Uterus (tissue), 4 donors: ENCODE data around the gene RNF214. TPM values are rescaled to one million over a fixed set of nuclear protein-coding genes. Genes with fewer than 3 reads are reported as not detected.

Experiments used
- DNase-seq, 2 donors: peaks; one replicate each; pipeline ENCODE4 v3.0.0-alpha.2; 2019 to 2020
- H3K27ac ChIP-seq, 2 donors: fragments of 200-600 bp; sonication (generic); 1 replicate in 1 of 2; 2 replicates in 1 of 2; pipeline ENCODE4 v1.5.1; 2016 to 2018
- H3K27me3 ChIP-seq, 2 donors: fragments of 200-600 bp; sonication (generic); one replicate each; pipeline ENCODE4 v1.5.1; 2018 to 2019; ENCODE audit warnings: control low read depth in 1 of 2
- H3K36me3 ChIP-seq, 2 donors: fragments of 200-600 bp; sonication (generic); one replicate each; pipeline ENCODE4 v1.5.1; 2019; ENCODE audit warnings: control low read depth in 1 of 2
- H3K4me1 ChIP-seq, 2 donors: fragments of 200-600 bp; sonication (generic); one replicate each; pipeline ENCODE4 v1.5.1; 2018 to 2019; ENCODE audit warnings: control low read depth in 1 of 2
- H3K4me3 ChIP-seq, 2 donors: fragments of 200-600 bp; sonication (generic); 1 replicate in 1 of 2; 2 replicates in 1 of 2; pipeline ENCODE4 v1.5.1; 2018 to 2019; ENCODE audit warnings: mild to moderate bottlenecking in 1 of 2
- H3K9me3 ChIP-seq, 2 donors: fragments of 200-600 bp; sonication (generic); one replicate each; pipeline ENCODE4 v1.5.1; 2019; ENCODE audit warnings: control low read depth in 1 of 2
- CTCF ChIP-seq, 4 experiments: fragments of 200-600 bp in 2 of 4; fragments of 450-650 bp in 2 of 4; sonication (generic) in 2 of 4; IDR thresholded peaks; one replicate each; pipeline ENCODE4 v1.5.1; 2016 to 2019; ENCODE audit warnings: antibody characterized with exemption in 4 of 4, mild to moderate bottlenecking in 2 of 4, moderate library complexity in 1 of 4
- POLR2A ChIP-seq, 2 donors: fragments of 450-650 bp; IDR thresholded peaks; one replicate each; pipeline ENCODE4 v1.6.1; 2016; ENCODE audit warnings: antibody characterized with exemption in 2 of 2, mild to moderate bottlenecking in 1 of 2, moderate library complexity in 1 of 2
- intact Hi-C: fragments of 100-400 bp; cut with DNase I; formaldehyde crosslinking; loops from one replicate; pipeline ENCODE4 v1.15.1; 2023; ENCODE audit warnings: low total_unique reads
- total RNA-seq, 4 donors: library from RNA; depleted of rRNA in 3 of 4; stranded (reverse); fragments of >200 nt in 3 of 4; gene quantifications; one replicate each; pipeline versions ENCODE4 v1.1.0 to v1.2.4, GENCODE V29; 2014 to 2023
- donor health status: DM: yes; HTN: yes; CAD: no.

Gene RNF214
- total RNA-seq, 4 donors from 2014 or later = 4.4 to 38.6 (median 11.4) TPM

- Histone ChIP-seq H3K9me3 (no peaks in the 10 kb centered on the region), H3K36me3 (no peaks in the 10 kb centered on the region), H3K27me3 (no peaks in the 10 kb centered on the region), H3K4me3 (no peak overlapping the region), H3K27ac (no peak overlapping the region), H3K4me1 (no peaks in the 10 kb centered on the region)
- TF ChIP-seq CTCF (IDR thresholded peaks at IDR 0.05) = no peak
- TF ChIP-seq POLR2A (IDR thresholded peaks at IDR 0.05) = no peak
- no peak for DNase-seq
- intact Hi-C loops = no loop called here
Observed at GRCh38 chr11:117194267-117194666, 38.2 kb upstream of the RNF214 start.

- no peaks in the 10 kb centered on the region for H3K9me3 ChIP-seq
- H3K4me1 ChIP-seq = no peaks in the 10 kb centered on the region
- no peak overlapping the region for H3K27ac ChIP-seq
- no peaks in the 10 kb centered on the region for H3K36me3 ChIP-seq
- no peak overlapping the region for H3K4me3 ChIP-seq
- TF ChIP-seq POLR2A (IDR thresholded peaks at IDR 0.05) (no peak), CTCF (IDR thresholded peaks at IDR 0.05) (no peak)
- no peaks in the 10 kb centered on the region for H3K27me3 ChIP-seq
- intact Hi-C loops = no loop called here
- no peak for DNase-seq
Observed at GRCh38 chr11:117195258-117195657, 37.2 kb upstream of the RNF214 start.

GRCh38 chr11:117195761-117196160, 36.7 kb upstream of the RNF214 start:
- intact Hi-C loops = no loop called here
- H3K4me1 ChIP-seq = no peaks in the 10 kb centered on the region
- H3K27me3 ChIP-seq = no peaks in the 10 kb centered on the region
- H3K4me3 ChIP-seq = no peak overlapping the region
- TF ChIP-seq POLR2A (IDR thresholded peaks at IDR 0.05) (no peak), CTCF (IDR thresholded peaks at IDR 0.05) (no peak)
- H3K36me3 ChIP-seq = no peaks in the 10 kb centered on the region
- DNase-seq = peak in 1 of 2 donors; percentile 22
- H3K27ac ChIP-seq = no peak overlapping the region
- H3K9me3 ChIP-seq = no peaks in the 10 kb centered on the region

- peak overlapping the region; percentile 97 to 98 for H3K27ac ChIP-seq
- H3K9me3 ChIP-seq = no peaks in the 10 kb centered on the region
- intact Hi-C loops = no loop called here
- H3K27me3 ChIP-seq = no peaks in the 10 kb centered on the region
- no peak overlapping the region for H3K4me3 ChIP-seq
- peak in 1 of 2 donors; percentile 22 for DNase-seq
- no peaks in the 10 kb centered on the region for H3K36me3 ChIP-seq
- TF ChIP-seq POLR2A (IDR thresholded peaks at IDR 0.05) (no peak), CTCF (IDR thresholded peaks at IDR 0.05) (no peak)
- no peaks in the 10 kb centered on the region for H3K4me1 ChIP-seq
Observed at GRCh38 chr11:117197006-117197405, 35.5 kb upstream of the RNF214 start.

GRCh38 chr11:117197516-117198456, 34.7 kb upstream of the RNF214 start:
- Histone ChIP-seq H3K27ac (peak overlapping the region; percentile 97 to 98), H3K36me3 (no peaks in the 10 kb centered on the region), H3K4me1 (no peaks in the 10 kb centered on the region), H3K27me3 (no peaks in the 10 kb centered on the region), H3K4me3 (peak overlapping the region; percentile 58 to 95), H3K9me3 (no peaks in the 10 kb centered on the region)
- TF ChIP-seq CTCF (IDR thresholded peaks at IDR 0.05) (peak; percentile 71 to 78 (median 74)), POLR2A (IDR thresholded peaks at IDR 0.05) (peak; percentile 51 to 54)
- intact Hi-C loops = no loop called here
- peak; percentile 84 to 86 for DNase-seq
